GM21515 (cell line): ENCODE results near the gene DAZAP1.
"Not testable (repeated sequence)": the region's sequence is repeated elsewhere in the genome, so short reads cannot be mapped to it uniquely, and the experiment has no call there.

Source experiments
- ATAC-seq: cut with Tn5 transposase; IDR thresholded peaks from one replicate; pipeline ENCODE4 v1.9.1; 2021; ENCODE audit not compliant: unreplicated experiment

DAZAP1 gene

DNA sequence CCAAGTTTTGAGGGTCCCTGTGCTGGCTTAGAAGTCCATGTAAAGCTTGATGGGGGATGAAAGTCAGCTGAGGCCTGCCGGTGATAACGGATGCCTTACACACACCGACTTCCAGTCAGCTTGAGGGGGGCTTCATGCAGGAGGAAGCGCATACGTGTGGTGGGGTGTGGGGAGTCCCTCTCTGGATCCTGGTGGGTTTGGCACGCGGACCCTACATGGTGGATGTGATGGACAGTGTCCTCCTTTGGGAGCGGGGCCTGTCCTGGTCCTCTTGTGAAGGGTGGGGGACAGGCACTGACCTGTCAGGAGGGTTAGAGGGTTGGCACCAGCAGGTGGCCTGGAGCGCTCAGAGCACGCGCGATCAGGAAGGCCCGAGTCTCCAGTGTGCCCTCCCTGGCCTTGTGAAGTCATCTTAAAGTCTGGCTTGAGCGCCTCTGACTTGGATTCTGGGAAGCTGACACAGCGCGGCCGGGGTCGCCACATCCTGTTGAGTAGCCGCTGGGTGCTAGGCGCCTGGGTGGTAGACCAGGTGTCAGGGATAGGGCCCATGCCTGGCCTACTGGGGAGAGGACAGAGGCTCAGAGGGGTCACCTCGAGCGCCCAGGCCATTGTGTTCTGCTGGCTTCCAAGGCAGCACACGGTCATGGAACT lies 2.9 kb downstream of the DAZAP1 start:
- ATAC-seq: no peak

DNA sequence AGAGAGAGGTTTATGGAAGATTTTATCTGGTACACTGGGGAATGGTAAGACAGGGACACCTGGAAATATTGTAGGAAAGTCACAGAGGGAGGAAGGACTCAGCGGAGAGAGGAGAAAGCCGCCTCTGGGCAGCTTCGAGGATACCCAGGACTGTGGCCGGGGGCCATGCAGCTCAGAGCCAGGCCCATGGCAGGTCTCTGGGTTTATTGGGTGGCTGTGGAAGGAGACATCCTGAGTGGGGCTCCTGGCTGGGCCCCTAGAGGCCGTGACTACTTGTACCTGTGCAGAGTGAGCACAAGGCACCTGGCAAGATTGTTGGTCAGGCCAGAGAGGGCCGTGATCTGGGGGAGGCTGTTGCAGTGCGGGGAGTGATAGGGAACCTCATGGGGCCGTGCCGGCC lies 3.4 kb downstream of the DAZAP1 start:
- ATAC-seq: no peak

DNA sequence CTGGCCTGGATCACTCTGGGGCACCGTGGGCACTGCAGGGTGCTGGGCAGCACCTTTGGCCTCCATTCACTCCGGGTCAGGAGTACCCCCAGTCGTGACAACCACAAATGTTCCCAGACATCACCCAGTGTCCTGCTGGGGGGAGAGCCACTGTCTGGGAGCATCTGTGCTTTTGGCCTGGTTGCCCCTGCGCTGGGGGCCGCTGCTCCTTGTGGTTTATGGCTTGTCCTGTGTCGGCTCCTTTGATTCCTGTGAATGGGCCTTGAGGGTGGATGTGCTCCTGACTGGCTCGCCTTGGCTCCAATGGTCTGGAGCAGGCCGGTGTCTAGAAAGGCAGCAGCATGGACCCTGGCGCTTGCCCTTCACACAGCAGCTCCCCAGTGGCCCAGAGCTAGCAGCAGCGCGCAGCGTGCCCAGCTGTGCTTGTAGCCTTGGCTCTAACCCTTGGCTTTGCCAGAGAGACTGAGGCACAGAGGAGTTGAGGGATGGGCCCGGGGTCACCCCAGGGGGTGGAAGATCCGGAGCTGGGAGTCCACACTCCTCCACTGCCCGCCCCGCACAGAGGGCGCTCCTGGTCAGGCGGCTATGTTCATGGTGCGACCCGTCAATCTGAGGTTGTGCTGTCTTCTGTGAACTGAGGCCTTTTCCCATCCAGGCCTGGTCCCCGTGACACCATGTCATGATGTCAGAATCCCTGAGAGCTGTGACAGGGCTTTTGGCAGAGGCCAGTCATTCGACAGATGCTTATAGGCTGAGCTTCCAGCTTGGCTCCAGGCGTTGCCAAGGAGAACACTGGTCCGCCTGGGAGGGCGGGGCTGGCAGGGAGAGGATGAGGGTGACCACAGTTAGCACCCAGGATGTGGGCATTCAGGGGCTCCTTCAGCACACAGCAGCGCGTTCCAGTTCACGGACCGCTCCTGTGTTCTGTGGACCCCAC lies 4.1 kb downstream of the DAZAP1 start:
- no peak for ATAC-seq

DNA sequence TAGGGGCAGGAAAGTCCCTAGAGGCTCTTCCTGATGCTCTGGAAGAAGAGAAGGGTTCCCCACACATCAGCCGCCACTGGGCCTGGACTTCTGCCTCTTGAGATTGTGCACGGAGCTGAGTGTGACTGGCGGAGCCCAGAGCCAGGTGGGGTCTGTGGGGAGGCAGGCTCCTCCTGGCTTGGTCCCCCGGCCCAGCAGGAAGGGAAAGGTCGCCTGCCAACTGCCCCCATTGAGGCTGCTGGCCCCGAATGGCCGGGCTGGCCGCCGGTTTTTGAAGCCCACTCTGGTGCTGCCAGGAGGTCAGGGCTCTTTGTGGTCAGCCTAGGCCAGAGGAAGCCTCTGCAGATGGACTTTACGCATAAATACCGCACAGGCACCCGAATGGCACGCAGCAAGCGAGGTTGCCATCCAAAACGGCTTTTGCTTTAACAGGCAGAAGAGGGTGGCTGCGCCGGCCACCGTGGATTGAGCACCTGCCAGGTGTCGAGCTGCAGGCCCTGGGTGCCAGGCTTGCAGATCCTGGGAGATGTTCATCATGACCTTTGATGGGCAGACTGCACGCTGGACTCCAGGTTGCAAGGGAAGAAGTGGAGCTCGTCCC lies 5.0 kb downstream of the DAZAP1 start:
- ATAC-seq: no peak

DNA sequence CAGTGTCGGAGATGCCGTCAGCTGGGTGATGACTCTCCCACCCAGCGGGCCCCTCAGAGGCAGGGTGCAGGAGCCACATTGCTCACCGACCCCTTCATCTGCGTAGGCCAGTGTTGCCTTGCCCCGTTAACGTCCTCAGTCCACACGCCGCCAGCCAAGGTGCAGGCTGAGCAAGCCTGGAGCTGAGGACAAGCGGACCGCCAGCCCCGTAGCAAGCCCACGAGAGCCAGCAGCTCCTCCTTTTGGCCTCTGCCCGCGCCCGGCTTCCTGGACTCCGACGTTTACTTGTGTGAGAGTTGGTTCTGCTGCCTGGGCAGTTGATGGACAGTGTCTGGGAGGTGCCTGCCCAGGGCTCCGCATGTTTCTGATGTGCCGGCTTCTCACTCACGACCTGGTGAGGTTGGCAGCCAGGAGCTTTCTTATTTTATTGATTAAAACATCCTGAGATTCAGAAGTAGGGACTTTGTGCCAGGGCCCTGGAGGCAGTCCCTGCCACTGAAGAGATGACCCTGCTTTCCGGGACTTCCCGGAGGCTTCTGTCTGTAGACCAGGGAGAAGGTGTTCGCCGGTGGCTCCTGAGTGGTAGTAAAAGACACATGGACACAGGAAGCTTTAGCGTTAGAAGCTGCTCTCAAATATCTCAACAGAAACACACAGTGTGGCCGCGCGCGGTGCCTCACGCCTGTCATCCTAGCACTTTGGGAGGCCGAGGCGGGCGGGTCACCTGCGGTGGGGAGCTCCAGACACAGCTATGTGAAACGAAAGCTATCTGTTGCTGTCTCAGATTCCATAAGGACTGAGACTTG lies 5.8 kb downstream of the DAZAP1 start:
- no peak for ATAC-seq

DNA sequence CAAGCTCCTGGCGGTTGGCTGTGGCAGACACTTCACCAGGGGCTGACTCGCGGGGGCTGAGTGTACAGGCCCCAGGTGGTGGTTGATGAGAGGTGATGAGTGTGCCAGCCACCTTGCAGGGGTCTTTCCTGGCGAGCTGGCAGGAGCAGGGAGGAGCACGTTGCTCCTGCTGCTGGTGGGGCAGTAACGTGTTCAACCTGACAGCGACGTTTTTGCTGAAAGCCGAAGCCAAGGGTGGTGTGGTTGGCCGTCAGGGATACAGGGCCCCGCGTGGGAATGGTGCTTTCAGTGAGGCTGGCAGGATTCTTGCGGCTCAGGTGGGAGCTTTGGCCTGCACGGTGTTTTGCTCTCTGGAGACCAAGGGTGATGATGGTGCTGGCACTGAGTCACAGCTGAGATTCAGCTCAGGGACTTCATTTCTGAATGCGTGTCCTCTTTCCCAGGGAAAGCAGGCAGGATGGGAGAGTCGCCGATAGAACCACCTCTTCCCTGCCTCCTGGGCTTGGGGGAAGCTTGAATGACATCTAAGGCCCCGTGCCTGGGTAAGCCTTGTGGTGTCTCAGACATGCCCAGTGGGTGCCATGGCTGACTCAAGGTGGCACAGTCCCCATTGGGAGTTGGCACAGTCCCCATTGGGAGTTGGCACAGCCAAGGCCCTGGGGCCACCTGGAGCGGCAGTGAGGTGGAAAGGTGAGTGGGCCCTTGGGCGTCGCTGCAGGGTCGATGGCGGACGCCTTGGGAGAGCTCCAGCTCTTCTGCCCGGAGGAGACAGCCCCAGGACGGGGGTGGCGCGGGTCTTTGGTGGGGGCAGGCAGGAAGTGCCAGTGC lies 8.8 kb downstream of the DAZAP1 start:
- no peak for ATAC-seq

DNA sequence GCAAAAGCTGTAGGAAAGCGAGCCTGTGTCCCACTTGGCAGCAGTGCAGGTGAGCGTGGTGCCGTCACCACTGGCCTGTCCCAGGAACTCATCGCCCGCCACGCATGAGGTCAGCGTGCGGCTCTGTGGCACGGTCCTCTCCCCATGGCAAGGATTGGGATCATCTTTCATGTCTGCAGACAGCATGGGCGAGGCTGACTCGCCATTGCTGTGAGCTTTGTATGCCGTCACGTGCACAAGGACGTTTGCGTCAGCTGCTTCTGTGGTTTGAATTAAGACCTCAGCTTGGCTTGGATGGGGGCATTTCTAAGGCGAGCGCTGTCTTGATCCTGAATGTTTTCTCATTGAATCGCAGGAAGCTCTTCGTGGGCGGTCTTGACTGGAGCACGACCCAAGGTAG lies 9.8 kb downstream of the DAZAP1 start:
- no peak for ATAC-seq

DNA sequence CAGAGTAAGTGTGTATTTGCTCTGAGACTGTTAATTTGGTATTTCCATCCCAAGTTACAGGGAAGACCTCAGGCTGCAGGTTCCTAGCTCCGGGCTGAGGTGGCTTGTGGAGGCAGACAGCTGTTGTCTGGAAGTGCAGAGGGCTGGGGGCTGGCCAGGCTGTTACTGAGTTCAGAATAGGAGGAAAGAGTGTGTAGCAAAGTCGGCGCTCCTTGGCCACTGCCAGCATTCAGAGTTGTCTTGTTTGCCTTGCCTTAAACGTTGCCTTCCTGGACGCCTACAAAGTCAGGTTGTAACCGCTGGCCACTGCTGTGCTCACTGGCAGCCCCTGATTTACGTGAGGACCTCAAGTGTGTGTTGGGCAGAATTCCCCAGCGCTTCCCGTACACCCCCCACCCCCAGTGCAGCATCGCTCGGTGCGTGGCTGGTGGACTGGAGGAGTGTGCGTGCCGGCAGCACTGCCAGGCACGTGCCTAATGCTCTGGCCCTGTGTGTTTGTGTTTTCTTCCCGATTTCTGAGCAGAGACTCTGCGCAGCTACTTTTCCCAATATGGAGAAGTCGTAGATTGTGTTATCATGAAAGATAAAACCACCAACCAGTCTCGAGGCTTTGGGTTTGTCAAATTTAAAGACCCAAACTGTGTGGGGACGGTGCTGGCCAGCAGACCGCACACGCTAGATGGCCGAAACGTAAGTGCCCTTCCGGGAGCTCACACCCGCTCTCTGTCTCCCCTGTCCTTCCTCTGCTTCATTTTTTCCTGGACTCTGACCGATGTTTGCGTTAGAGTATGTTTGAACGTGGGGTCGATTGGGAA lies 10.5 kb downstream of the DAZAP1 start:
- ATAC-seq: no peak

DNA sequence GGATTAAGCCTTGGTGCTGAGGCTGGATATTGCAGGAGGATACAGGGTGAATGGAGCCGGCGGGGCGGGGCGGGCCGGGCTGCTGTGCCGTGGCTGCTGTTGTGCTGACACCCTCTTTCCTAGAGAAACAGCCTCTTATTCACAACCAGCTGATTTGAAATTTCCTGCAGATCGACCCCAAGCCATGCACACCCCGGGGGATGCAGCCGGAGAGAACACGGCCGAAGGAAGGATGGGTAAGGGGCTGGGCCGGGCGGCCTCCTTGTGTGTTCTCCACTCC lies 11.1 kb downstream of the DAZAP1 start:
- no peak for ATAC-seq

DNA sequence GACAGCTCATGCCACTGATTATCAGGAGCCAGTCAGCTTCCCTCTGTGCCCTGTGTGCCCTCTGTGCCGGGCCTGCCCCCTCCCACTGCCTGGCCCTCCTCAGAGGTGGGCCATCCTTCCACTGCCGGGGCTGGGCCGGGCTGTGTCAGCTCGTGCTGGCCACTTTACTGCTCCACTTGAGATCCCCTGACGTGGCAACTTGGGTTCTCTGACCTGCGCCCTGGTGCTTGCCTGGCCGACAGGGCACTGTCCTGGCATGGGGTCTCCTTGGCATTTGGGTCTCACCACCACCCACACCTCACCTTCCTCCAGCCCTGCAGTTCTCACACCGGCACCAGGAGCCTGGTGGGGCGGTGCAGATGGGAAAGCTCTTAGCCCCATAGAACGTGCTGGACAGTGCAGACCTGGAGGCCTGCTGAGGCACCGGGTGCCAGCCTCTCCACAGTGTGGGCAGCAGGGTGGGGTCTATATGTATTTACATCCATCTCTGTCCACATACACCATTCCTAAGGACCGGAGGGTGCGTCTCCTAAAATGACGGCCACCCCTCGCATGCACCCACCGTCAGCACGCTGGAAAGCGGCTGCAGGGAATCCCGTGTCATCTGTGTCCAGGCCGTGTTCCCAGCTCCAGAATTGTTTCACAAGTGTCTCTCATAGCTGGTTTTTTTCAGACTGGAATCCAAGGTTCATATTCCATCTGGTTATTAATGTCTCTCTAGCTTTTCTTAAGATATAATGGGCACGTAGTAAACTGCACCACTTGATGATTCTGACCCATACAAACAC lies 11.8 kb downstream of the DAZAP1 start:
- no peak for ATAC-seq

DNA sequence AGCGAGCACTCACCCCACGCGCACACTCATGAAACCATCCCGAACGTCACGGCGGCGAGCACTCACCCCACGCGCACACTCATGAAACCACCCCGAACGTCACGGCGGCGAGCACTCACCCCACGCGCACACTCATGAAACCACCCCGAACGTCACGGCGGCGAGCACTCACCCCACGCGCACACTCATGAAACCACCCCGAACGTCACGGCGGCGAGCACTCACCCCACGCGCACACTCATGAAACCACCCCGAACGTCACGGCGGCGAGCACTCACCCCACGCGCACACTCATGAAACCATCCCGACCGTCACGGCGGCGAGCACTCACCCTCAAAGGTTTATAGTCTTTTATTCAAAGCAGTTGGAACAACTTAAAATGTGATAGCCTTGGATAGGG lies 12.7 kb downstream of the DAZAP1 start:
- ATAC-seq: not testable (repeated sequence)

DNA sequence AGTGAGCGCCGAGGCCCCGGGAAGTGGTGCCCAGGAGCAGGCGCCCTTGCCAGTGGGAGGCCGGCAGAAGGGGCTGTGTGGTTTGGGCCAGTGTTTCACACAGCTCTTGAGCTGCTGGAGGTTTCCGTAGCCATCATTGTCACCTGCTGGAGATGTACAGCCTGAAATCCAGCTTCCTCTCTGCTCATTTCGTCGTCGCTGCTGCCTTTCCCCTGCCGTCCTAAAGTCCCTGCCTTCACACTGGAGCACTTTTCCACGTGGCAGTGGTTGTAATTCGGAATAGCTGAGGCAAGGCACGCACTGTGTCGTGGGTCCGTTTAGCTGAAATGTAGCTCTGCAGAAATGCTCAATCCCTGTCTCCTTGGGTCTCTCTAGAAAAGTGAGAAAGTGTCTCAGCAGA lies 13.2 kb downstream of the DAZAP1 start:
- no peak for ATAC-seq

DNA sequence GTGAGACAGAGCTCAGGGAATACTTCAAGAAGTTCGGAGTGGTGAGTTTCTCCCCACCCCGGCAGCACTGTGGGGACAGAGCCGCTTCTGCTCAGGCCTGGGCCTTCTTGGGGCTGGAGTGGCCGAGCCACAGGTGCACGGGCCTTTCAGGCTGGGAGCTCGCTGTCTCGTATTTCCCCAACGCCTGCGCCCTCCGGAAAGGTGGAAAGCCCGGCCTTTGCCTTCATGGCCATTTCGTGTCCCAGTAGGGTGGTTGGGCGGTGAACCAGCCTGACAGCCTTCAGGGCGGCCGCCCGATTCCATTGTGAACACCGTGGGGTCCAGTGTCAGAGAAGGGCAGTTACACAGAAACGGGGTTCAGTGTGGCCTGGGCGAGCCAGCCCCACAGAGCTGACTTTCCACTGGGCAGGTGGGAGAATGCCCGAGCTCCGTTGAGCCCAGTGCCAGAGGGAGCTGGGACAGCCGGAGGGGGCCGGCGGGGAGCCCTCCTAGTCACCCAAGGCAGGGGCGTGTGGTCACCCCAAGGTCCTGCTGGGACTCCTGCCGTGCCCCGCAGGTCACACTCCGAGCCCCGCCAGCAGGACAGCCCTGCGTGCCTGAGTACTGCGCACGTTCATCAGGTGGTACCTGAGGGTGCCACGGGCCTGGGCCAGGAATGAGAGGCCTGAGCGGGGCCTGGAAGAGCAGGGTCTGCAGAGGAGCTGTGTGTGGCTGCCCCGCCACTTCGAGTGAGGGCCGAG lies 14.0 kb downstream of the DAZAP1 start:
- ATAC-seq: no peak

DNA sequence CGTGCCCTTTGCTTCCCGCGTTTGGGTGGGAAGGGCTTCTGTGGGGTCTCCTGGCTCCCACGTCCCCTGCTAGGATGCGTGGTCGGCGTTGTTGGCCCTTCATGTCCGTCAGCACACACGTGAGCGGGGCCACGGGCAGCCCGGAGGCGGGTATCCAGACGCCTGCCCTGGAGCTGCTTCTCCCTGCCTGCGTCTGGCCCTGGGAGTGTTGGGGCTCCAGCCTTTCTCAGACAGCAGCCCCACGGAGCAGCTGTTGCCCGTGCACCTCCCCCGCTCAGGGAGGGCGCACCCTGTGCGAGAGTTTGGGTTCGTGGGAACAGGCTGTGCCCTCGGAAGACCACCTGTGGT lies 14.5 kb downstream of the DAZAP1 start:
- ATAC-seq: no peak

DNA sequence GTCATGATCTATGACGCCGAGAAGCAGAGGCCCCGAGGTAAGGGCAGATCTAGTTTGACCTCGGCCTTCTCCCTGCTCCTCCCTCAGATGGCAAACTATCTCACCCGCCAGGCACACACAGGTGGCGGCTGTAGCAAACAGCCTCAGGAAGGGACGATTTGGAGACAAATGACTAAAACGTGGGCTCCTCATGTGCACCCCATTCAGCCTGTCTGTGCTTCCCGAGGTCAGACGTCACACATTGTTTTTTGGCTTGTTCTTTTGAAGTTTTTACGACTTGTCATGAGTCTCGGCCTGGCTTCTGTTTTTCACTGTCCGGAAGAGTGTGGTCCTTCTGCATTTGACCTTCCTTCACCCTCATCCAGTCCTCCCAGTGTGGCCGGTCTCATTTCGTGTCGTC lies 15.0 kb downstream of the DAZAP1 start:
- ATAC-seq: no peak

DNA sequence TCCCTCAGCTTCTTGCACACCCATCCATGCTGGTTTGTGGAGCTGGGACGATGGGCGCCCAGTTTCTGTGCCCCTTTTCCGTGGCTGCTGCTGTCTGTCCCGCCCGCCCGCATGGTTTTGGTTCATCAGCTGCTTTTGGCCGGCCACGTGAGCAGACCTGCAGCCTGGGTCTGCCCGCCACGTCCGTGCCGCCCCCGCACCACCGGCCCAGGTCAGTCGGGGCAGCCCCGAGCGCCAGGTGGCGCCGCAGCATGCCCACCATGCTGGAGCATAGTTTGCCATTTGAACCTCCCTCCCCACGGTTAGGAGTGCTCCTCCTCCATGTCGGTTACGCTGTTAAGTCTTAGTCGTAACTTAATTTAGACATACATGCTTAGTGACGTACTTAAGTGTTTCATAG lies 15.6 kb downstream of the DAZAP1 start:
- ATAC-seq: no peak

DNA sequence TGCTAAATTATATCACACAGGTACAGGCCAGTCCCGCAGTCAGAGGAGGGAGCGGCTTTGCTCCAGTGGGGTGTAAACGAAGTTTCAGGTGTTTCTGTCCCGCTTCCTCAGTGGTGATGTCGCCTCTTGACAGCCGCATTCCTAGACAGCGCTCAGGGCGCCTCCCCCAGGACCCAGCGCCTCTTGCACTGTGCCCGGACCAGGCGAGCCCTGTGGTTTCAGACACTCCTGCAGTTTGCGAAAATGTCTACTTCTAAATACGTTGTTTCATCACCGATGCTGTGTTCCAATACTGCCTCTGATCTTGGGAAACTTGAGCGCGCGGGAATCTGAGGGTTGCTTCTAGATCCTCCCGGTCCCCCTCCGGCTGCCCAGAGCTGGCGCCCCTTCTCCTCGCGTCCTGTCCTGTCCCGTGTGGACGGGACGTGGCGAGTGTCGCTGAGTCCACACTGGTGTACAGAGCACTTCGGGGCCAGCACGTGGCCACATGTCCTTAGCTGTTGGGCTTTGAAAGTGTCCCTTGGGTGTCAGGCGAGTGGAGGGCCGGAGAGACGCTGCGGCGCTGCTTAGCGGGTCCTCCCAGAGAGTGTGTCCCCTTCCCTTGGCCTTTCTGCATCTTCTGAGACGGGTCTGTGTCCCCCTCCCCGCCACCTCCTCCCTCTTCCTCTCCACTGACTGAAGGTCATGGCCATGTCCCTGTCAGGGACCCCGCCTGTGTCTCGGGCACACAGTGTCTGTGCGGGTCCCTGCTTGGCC lies 16.2 kb downstream of the DAZAP1 start:
- no peak for ATAC-seq
